SK-N-SH (cell line): Measurements from ENCODE around the gene CREB3L4. TPM values are rescaled to one million over a fixed set of nuclear protein-coding genes. Genes with fewer than 3 reads are reported as not detected.

Source experiments
- CTCF ChIA-PET: fragments of 300-600, 350-600 bp; formaldehyde crosslinking; extraction: SDS; loops from one replicate; lab custom pipeline; 2021; lab: Yijun Ruan, JAX
- POLR2A ChIA-PET: fragments of 350-600 bp; sonication (Branson Sonifier 250); formaldehyde crosslinking; extraction: SDS; loops from one replicate; lab custom pipeline; 2020; ENCODE audit warnings: antibody characterized with exemption, inconsistent platforms; lab: Yijun Ruan, JAX
- DNase-seq: peaks from one replicate; pipeline ENCODE4 v3.0.0; 2012
- H2AFZ ChIP-seq: fragments of 200-600 bp; sonication (generic); 2 replicates; pipeline ENCODE4 v1.8.1; 2016; ENCODE audit warnings: antibody characterized with exemption, mild to moderate bottlenecking, low read depth
- H3F3A ChIP-seq: fragments of 200-600 bp; sonication (generic); replicated peaks from 2 replicates; pipeline ENCODE3; 2016; ENCODE audit warnings: antibody characterized with exemption, mild to moderate bottlenecking; ENCODE audit not compliant: insufficient read depth
- H3K27ac ChIP-seq, 2 experiments: fragments of 200-500 bp in 1 of 2; fragments of 200-600 bp in 1 of 2; sonication (Bioruptor generic) in 1 of 2; sonication (generic), shearing (Covaris generic) in 1 of 2; 2 replicates each; pipeline versions ENCODE4 v1.5.1 to v1.6.1; 2014 to 2016; ENCODE audit warnings: low read depth in 2 of 2, inconsistent platforms in 1 of 2, low read length in 1 of 2, mild to moderate bottlenecking in 1 of 2, mixed read lengths in 1 of 2
- H3K27me3 ChIP-seq: fragments of 200-600 bp; sonication (generic), shearing (Covaris generic); 2 replicates; pipeline ENCODE4 v1.6.1; 2016; ENCODE audit warnings: mixed run types; ENCODE audit not compliant: insufficient read depth
- H3K36me3 ChIP-seq, 2 experiments: fragments of 200-500 bp in 1 of 2; fragments of 200-600 bp in 1 of 2; sonication (Bioruptor generic) in 1 of 2; sonication (generic) in 1 of 2; replicated peaks in 1 of 2; 2 replicates each; pipeline versions ENCODE3 to v1.5.1; 2014 to 2016; ENCODE audit warnings: low read length in 1 of 2, mild to moderate bottlenecking in 1 of 2; ENCODE audit not compliant: insufficient read depth in 2 of 2, control insufficient read depth in 1 of 2
- H3K4me1 ChIP-seq, 2 experiments: fragments of 200-500 bp in 1 of 2; fragments of 200-600 bp in 1 of 2; sonication (Bioruptor generic) in 1 of 2; sonication (generic), shearing (Covaris generic) in 1 of 2; 2 replicates each; pipeline versions ENCODE4 v1.5.1 to v1.6.1; 2014 to 2016; ENCODE audit warnings: low read depth in 1 of 2, low read length in 1 of 2, mixed run types in 1 of 2; ENCODE audit not compliant: insufficient read depth in 2 of 2, control insufficient read depth in 1 of 2
- H3K4me2 ChIP-seq: fragments of 200-600 bp; sonication (generic), shearing (Covaris generic); 2 replicates; pipeline ENCODE4 v1.6.1; 2017; ENCODE audit warnings: mixed run types
- H3K4me3 ChIP-seq, 2 experiments: fragments of 200-500 bp in 1 of 2; fragments of 200-600 bp in 1 of 2; sonication (Bioruptor generic) in 1 of 2; sonication (generic), shearing (Covaris generic) in 1 of 2; 2 replicates each; pipeline versions ENCODE4 v1.5.1 to v1.8.1; 2014 to 2016; ENCODE audit warnings: low read depth in 2 of 2, inconsistent platforms in 1 of 2, low read length in 1 of 2, mild to moderate bottlenecking in 1 of 2, mixed read lengths in 1 of 2, moderate library complexity in 1 of 2
- H3K79me2 ChIP-seq: fragments of 200-600 bp; sonication (generic); 2 replicates; pipeline ENCODE4 v1.8.1; 2017; ENCODE audit warnings: mild to moderate bottlenecking; ENCODE audit not compliant: insufficient read depth
- H3K9ac ChIP-seq: fragments of 200-600 bp; sonication (generic); 2 replicates; pipeline ENCODE4 v1.6.1; 2017; ENCODE audit warnings: mixed run types
- H3K9me2 ChIP-seq: fragments of 200-600 bp; sonication (generic); 2 replicates; pipeline ENCODE4 v1.6.1; 2017; ENCODE audit warnings: mixed run types
- H3K9me3 ChIP-seq: fragments of 200-600 bp; sonication (generic); 2 replicates; pipeline ENCODE4 v1.6.1; 2017; ENCODE audit warnings: mixed run types, mild to moderate bottlenecking, moderate library complexity
- H4K20me1 ChIP-seq: fragments of 200-600 bp; sonication (generic); 2 replicates; pipeline ENCODE4 v1.6.1; 2017; ENCODE audit warnings: mild to moderate bottlenecking, mixed run types; ENCODE audit not compliant: insufficient read depth
- CHD2 ChIP-seq: fragments of 150-350 bp; IDR thresholded peaks from 2 replicates; pipeline ENCODE4 v1.6.1; 2018; ENCODE audit warnings: low read length; ENCODE audit not compliant: partially characterized antibody
- ELF1 ChIP-seq: IDR thresholded peaks from 2 replicates; pipeline ENCODE4 v1.4.0; 2012
- GABPA ChIP-seq: IDR thresholded peaks from 2 replicates; pipeline ENCODE4 v1.4.0; 2012; ENCODE audit warnings: low read depth, mild to moderate bottlenecking
- GATA2 ChIP-seq: sonication (generic); formaldehyde crosslinking; IDR thresholded peaks from 2 replicates; pipeline ENCODE4 v1.5.0; 2020; ENCODE audit warnings: mild to moderate bottlenecking, missing genetic modification reagents
- MEF2A ChIP-seq: IDR thresholded peaks from 2 replicates; pipeline ENCODE4 v1.4.0; 2012; ENCODE audit warnings: low read depth, borderline replicate concordance
- MXI1 ChIP-seq: IDR thresholded peaks from 2 replicates; pipeline ENCODE4 v1.6.1; 2012; ENCODE audit warnings: mild to moderate bottlenecking, low read depth, low read length, improper control_type of control experiment
- POLR2AphosphoS5 ChIP-seq: IDR thresholded peaks from 2 replicates; pipeline ENCODE4 v1.6.1; 2012; ENCODE audit warnings: low read depth, low read length
- RCOR1 ChIP-seq: fragments of 150-350 bp; IDR thresholded peaks from 2 replicates; pipeline ENCODE4 v1.6.1; 2017; ENCODE audit warnings: antibody characterized with exemption, low read length
- REST ChIP-seq: IDR thresholded peaks from 2 replicates; pipeline ENCODE4 v1.6.1; 2012; ENCODE audit warnings: mild to moderate bottlenecking, low read depth, low read length, moderate library complexity
- RFX5 ChIP-seq: IDR thresholded peaks from 2 replicates; pipeline ENCODE4 v1.6.1; 2012; ENCODE audit warnings: mild to moderate bottlenecking, improper control_type of control experiment, low read length
- RXRA ChIP-seq: IDR thresholded peaks from 2 replicates; pipeline ENCODE4 v1.4.0; 2012; ENCODE audit warnings: low read depth, mild to moderate bottlenecking, borderline replicate concordance
- SIN3A ChIP-seq: IDR thresholded peaks from 2 replicates; pipeline ENCODE4 v1.6.1; 2012; ENCODE audit warnings: low read depth, mild to moderate bottlenecking, low read length, moderate library complexity, borderline replicate concordance
- SMC3 ChIP-seq: IDR thresholded peaks from 2 replicates; pipeline ENCODE4 v1.6.1; 2012; ENCODE audit warnings: low read depth, low read length, improper control_type of control experiment
- TAF1 ChIP-seq: IDR thresholded peaks from 2 replicates; pipeline ENCODE4 v1.6.1; 2012; ENCODE audit warnings: low read depth, mild to moderate bottlenecking, low read length, moderate library complexity, borderline replicate concordance
- TCF12 ChIP-seq: IDR thresholded peaks from 2 replicates; pipeline ENCODE4 v1.4.0; 2012
- TEAD4 ChIP-seq: IDR thresholded peaks from 2 replicates; pipeline ENCODE4 v1.4.0; 2012; ENCODE audit warnings: mild to moderate bottlenecking, borderline replicate concordance; ENCODE audit not compliant: insufficient read depth
- YY1 ChIP-seq: IDR thresholded peaks from 2 replicates; pipeline ENCODE4 v1.4.0; 2012; ENCODE audit warnings: low read depth, mild to moderate bottlenecking
- WGBS: methylation state at CpG from one replicate; pipeline ENCODE4 v1.1.6; 2017; ENCODE audit warnings: low lambda C conversion rate; 5-methylcytosine and 5-hydroxymethylcytosine counted together
- polyA plus RNA-seq, 3 experiments: library from polyadenylated mRNA; depleted of rRNA; stranded (reverse); fragments of >200 nt; gene quantifications; 2 replicates each; pipeline ENCODE4 v1.2.3, GENCODE V29; 2012
- TF ChIP-seq, protein P1 (sequence below): fragments of 200-600 bp; sonication (generic); IDR thresholded peaks from 2 replicates; pipeline ENCODE4 v1.6.1; 2017; ENCODE audit warnings: antibody characterized with exemption, mild to moderate bottlenecking, moderate library complexity

CREB3L4 gene
- polyA plus RNA-seq, 1 of the 3 experiments (the other 2 are of a cell fraction): 12.8 TPM

DNA sequence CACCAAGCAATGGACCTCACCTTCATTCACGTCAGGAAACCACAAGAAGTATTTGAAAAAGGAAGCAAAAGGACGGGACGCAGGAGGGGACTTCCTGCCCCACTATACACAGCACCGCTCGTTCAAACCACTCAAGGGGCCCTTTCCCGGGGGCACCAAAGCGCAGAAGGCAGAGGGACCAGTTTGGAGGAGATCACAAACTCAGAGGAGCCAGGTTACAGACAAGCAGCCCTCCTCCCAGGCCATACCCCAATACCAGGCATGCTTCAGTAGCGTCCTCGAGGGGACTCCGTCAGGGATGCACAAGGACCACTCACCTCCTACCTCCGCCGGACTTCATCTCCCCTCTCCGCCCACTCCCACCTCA, 10.0 kb upstream of the CREB3L4 start:
- Histone ChIP-seq H3K4me3 (peak overlapping the region; percentile 69 to 95), H3F3A (peaks cover 15% of the 10 kb centered on the region), H3K9me3 (no peaks in the 10 kb centered on the region), H4K20me1 (peaks cover 41% of the 10 kb centered on the region), H3K36me3 (peaks cover 12 to 33% of the 10 kb centered on the region in 2 experiments), H3K27me3 (no peaks in the 10 kb centered on the region), H3K27ac (peak overlapping the region; percentile 88 to 96), H3K9me2 (no peaks in the 10 kb centered on the region), H3K4me1 (peaks cover 5 to 53% of the 10 kb centered on the region in 2 experiments; a peak in 3 of 4 replicates), H2AFZ (no peak overlapping the region), H3K4me2 (peak overlapping the region; percentile 82), H3K79me2 (peaks cover 75% of the 10 kb centered on the region), H3K9ac (peak overlapping the region; percentile 94)
- no peak for DNase-seq
- WGBS: 3% methylated on average over 8 of the region's 13 CpGs
- POLR2A ChIA-PET: interaction anchor here (1.1 to 4.4 kb wide), 4 partner anchors 9 to 34 kb away, joined by 3 to 32 read pairs (median 5); partner anchors contain the start of genes CREB3L4, DENND4B and GATAD2B
- TF ChIP-seq MXI1 (peak; percentile 43; the same call in 1 of the 2 replicates), SMC3 (no peak)
- CTCF ChIA-PET: interaction anchor here (1.1 to 8.6 kb wide), 5 partner anchors 10 to 163 kb away, joined by 3 to 51 read pairs (median 10); partner anchors contain the start of genes CREB3L4, DENND4B and RAB13

DNA sequence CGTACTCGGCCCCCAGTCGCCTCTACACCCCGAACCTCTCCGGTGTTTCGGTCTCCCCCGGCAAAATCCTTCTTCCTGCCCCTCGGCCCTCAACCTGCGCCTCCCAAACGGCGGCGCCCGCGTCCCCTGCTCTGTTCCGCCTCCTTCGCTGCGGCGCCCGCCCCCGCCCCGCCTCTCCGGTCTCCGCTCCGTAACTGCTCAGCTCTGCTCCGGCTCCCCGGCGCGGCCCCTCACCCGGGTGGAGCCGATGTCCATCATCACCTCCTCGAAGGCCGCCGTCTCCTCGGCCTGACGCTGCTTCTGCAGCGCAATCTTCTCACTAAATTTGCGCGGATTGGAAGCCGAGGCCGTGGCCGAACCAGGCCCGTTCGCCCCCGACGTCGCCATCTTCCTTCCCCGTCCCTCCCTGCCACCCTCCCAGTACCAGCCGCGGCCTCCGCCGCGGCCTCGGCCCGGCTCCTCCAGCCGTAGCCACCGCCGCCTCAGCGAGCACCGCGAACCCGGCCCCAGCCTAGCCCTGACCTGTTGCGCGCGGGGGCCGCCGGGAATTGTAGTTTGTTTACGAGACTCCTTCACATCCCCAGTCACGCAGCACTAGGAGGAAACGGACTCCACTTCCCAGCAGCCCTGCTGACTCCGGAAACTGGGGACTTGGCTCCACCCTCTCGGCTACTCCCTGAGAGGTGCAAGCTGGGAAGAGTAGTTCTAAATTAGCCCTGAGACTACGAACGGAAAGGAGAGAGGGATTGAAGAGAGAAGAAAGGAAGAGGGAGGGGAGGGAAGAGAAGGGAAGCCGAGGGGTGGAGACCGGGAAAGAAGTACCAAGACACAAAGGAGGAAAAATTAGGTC, 9.4 kb upstream of the CREB3L4 start, which contains the start of gene CRTC2:
TSS of gene CRTC2 (minus strand) at position 502 of the 850 bp plus-strand sequence. CDS start at position 387, 115 bp downstream.
- Histone ChIP-seq H3K36me3 (peaks cover 12 to 31% of the 10 kb centered on the region in 2 experiments), H4K20me1 (peaks cover 41% of the 10 kb centered on the region), H3K9me3 (no peaks in the 10 kb centered on the region), H3K27ac (peak within 1 kb of the TSS; percentile 88 to 96), H3K4me2 (peak within 1 kb of the TSS; percentile 82), H3K9me2 (no peaks in the 10 kb centered on the region), H3F3A (peaks cover 15% of the 10 kb centered on the region), H3K4me3 (peak within 1 kb of the TSS; percentile 69 to 95), H3K79me2 (peaks cover 75% of the 10 kb centered on the region), H3K9ac (peak within 1 kb of the TSS; percentile 94), H3K4me1 (peaks cover 5 to 53% of the 10 kb centered on the region in 2 experiments; a peak in 3 of 4 replicates), H3K27me3 (no peaks in the 10 kb centered on the region), H2AFZ (no peak within 1 kb of the TSS)
- ChIA-PET CTCF (interaction anchor here (0.9 to 8.6 kb wide), 5 partner anchors 9 to 138 kb away, joined by 3 to 51 read pairs (median 10); partner anchors contain the start of genes CREB3L4, DENND4B and RAB13), POLR2A (interaction anchor here (0.8 to 4.4 kb wide), 8 partner anchors 9 to 92 kb away, joined by 3 to 32 read pairs (median 4); partner anchors contain the start of genes CREB3L4, DENND4B, GATAD2B and JTB)
- peak; percentile 97 for DNase-seq
- TF ChIP-seq TCF12 (peak; percentile 26; the same call in 1 of the 2 replicates), MEF2A (no peak), CHD2 (peak; percentile 96), REST (no peak), POLR2AphosphoS5 (peak; percentile 85), GATA2 (CRISPR knock-in tag) (no peak), TEAD4 (no peak), GABPA (peak; percentile 92), RCOR1 (no peak), SIN3A (0 out of 2 replicates have a peak, but pooled peaks have one; percentile 21), RFX5 (no peak), RXRA (no peak), TAF1 (peak; percentile 51; the same call in 1 of the 2 replicates), ELF1 (peak; percentile 98), YY1 (peak; percentile 59; the same call in 1 of the 2 replicates)
- TF ChIP-seq, protein P1, sequence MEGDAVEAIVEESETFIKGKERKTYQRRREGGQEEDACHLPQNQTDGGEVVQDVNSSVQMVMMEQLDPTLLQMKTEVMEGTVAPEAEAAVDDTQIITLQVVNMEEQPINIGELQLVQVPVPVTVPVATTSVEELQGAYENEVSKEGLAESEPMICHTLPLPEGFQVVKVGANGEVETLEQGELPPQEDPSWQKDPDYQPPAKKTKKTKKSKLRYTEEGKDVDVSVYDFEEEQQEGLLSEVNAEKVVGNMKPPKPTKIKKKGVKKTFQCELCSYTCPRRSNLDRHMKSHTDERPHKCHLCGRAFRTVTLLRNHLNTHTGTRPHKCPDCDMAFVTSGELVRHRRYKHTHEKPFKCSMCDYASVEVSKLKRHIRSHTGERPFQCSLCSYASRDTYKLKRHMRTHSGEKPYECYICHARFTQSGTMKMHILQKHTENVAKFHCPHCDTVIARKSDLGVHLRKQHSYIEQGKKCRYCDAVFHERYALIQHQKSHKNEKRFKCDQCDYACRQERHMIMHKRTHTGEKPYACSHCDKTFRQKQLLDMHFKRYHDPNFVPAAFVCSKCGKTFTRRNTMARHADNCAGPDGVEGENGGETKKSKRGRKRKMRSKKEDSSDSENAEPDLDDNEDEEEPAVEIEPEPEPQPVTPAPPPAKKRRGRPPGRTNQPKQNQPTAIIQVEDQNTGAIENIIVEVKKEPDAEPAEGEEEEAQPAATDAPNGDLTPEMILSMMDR: 0 out of 2 replicates have a peak, but pooled peaks have one; percentile 15
- WGBS: 0% methylated on average over 39 of the region's 75 CpGs
